Upper lobe of left lung (tissue), 4 donors: ENCODE data around the gene SLC22A12.

Experiments used
- EP300 ChIP-seq, 4 donors: sonication (generic); formaldehyde crosslinking; IDR thresholded peaks; one replicate each; pipeline ENCODE4 v1.5.1; 2017; ENCODE audit warnings: antibody characterized with exemption in 4 of 4, control low read depth in 2 of 4
- POLR2A ChIP-seq, 4 donors: fragments of 450-650 bp; IDR thresholded peaks; one replicate each; pipeline ENCODE4 v1.5.1; 2016 to 2017; ENCODE audit warnings: antibody characterized with exemption in 4 of 4, mild to moderate bottlenecking in 2 of 4
- POLR2AphosphoS5 ChIP-seq, 2 donors: sonication (generic); formaldehyde crosslinking; IDR thresholded peaks; one replicate each; pipeline ENCODE4 v1.5.1; 2017; ENCODE audit warnings: antibody characterized with exemption in 2 of 2
- TF ChIP-seq, protein P1 (sequence below), 6 experiments: fragments of 450-650 bp in 4 of 6; fragments of 200-600 bp in 2 of 6; sonication (generic) in 2 of 6; IDR thresholded peaks; one replicate each; pipeline ENCODE4 v1.5.1; 2016 to 2019; ENCODE audit warnings: antibody characterized with exemption in 6 of 6

GRCh38 chr11:64627371-64627770, 36.4 kb downstream of the SLC22A12 start:
- TF ChIP-seq POLR2AphosphoS5 (IDR thresholded peaks at IDR 0.05), result no peak
- TF ChIP-seq, protein P1, sequence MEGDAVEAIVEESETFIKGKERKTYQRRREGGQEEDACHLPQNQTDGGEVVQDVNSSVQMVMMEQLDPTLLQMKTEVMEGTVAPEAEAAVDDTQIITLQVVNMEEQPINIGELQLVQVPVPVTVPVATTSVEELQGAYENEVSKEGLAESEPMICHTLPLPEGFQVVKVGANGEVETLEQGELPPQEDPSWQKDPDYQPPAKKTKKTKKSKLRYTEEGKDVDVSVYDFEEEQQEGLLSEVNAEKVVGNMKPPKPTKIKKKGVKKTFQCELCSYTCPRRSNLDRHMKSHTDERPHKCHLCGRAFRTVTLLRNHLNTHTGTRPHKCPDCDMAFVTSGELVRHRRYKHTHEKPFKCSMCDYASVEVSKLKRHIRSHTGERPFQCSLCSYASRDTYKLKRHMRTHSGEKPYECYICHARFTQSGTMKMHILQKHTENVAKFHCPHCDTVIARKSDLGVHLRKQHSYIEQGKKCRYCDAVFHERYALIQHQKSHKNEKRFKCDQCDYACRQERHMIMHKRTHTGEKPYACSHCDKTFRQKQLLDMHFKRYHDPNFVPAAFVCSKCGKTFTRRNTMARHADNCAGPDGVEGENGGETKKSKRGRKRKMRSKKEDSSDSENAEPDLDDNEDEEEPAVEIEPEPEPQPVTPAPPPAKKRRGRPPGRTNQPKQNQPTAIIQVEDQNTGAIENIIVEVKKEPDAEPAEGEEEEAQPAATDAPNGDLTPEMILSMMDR (IDR thresholded peaks at IDR 0.05), result no peak
- TF ChIP-seq POLR2A (IDR thresholded peaks at IDR 0.05), result no peak
- TF ChIP-seq EP300 (IDR thresholded peaks at IDR 0.05), result no peak
